DMS79 (cell line): ENCODE data around the gene TNNT1.
"Not testable (repeated sequence)": the region's sequence is repeated elsewhere in the genome, so short reads cannot be mapped to it uniquely, and the experiment has no call there.

Source experiments
- DNase-seq: peaks from one replicate; lab custom pipeline; 2025; lab: John Stamatoyannopoulos, UW

The TNNT1 gene

GRCh38 chr19:55149078-55150003 is at the start of gene TNNT1:
Gene TNNT1 (minus strand): TSS chr19:55149206. CDS start chr19:55147157, 2,049 bp downstream.
- DNase-seq, result no peak

DNA sequence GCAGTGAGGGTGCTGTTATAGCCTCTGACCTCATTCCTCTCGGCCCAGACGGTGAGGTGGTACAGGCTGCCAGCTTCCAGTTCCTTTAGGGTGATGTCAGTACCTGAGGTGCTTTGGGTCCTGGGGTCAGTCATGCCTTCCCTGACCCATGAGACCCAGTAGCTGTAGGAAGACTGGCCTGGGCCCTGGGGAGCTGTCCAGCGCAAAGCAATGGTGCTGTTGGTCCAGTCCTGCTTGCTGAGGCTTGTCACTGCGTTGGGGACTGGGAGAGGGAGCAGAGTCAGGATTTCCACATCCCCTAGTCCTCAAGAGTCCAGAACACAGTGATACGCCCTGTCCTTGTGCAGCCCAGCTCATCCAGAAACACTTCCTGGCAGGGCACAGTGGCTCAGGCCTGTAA is 49.6 kb upstream of the TNNT1 start:
- no peak for DNase-seq

GRCh38 chr19:55197528-55197927 is 48.5 kb upstream of the TNNT1 start:
- DNase-seq, result no peak

DNA sequence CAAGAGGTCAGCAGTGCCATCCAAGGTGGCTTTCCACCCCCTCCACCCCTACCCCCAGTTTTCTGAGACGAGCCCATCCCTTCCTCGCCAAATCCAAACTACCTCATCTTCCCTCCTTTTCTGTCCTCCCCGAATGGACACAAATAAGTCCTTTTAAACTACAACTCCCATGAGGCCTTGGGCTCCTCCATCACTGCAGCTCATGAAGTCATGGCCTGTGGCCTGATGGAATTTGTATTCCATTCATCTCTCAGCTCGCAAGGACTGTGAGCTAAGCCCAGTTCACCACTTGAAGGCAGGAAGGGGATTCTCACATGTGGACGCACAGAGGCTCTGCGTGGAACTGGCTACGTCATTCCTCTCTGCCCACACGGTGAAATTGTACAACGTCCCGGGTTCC is 47.8 kb upstream of the TNNT1 start:
- DNase-seq, result no peak

DNA sequence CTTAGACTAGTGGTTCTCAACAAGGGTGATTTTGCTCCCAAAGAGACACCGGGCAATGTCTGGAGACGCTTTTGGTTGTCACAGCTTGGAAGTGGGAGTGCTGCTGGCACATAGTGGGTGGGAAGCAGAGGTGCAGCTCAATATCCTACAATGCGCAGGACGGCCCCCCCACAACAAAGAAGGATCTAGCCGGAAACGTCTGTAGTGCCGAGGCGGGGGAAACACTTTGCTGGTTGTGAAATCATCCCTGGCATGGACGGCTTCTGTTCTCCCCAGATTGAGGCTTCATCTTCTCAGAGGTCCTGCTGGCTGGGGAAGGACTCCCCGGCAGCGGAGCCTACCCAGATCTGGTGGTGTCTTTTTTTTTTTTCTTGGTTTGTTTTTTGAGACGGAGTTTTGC is 44.5 kb upstream of the TNNT1 start:
- no peak for DNase-seq

DNA sequence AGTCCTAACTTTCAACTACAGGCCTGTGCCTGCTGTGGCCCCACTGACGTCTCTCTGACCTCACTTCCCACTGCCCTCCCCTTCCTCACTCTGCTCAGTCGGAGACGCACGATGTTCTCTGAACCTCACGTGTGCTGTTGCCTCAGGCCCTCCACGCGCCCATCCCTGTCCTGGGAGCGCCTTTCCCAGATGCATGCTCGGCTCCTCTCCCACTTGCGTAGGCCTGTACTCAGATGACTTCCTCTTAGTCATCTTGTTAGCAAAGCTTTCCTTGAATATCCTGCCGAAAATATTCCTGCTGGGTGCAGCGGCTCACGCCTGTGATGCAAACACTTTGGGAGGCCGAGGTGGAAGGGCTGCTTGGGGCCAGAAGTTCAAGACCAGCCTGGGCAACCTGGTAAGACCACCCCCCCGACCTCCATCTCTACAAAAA is 40.4 kb upstream of the TNNT1 start:
- DNase-seq, result no peak

GRCh38 chr19:55188625-55189024 is 39.6 kb upstream of the TNNT1 start:
- no peak for DNase-seq

DNA sequence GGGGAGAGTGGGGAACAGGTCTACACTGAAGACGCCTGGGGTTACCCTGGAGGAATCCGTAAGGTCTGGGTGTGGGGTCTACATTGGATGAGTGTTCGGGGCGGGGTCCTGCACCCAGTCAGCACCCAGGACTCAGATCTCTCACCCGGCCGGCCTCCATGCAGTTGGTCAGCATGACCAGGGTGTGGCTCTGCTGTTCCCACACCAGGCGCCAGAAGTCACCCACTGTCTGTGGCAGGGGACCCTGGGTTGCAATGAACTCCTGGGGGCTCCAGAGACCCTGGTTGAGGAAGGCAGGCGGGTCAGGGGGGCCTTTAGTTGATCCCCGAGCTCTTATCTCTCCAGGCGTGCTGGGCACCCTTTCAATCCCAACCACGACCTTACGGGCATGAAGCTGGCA is 37.1 kb upstream of the TNNT1 start:
- DNase-seq, result no peak

GRCh38 chr19:55181740-55182139 is 32.7 kb upstream of the TNNT1 start:
- no peak for DNase-seq

DNA sequence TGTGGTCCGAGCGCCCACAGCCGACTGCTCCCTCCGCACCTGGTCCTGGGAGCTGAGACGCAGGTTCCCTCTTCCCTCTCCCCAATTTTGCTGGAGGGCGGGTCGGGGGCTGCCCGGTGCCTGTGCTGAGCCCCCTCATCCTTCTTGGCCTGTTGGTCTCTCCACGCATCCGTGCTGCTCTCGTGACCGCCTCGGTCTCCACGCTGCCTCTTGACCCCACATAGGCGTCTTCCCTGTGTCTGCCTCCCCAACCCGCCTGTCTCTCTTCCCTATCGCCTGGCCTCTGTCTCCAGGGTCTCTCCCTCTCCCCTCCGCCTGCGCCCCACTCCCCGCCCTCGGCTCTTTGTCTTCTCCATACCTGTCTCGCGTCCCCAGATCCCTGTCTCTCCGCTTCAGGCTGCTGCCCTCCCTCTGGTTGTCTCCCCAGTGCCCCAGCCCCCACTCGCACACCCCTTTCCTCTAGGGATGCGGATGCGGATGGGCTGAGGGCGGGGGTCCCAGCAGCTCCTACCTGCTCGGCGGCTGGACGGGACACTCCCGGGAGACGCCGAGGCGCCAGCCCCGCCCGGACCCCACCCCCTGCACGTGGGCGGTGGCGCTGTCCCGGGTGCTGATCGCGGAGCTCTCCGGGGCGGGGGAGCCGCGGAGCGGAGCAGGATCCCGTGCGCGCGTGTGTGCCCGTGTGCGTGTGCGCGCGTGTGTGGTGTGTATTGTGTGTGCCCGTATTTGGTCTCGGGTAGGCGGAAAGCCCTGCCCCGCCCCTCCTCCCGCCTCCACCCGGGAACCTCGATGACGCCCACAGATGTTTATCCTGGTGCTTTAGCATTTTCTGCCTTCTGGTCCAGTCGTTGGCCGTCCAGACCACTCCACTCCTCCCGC is 30.8 kb upstream of the TNNT1 start, which contains the start of gene SYT5:
Gene SYT5, minus strand, starts transcription at position 684 of the 879 bp plus-strand sequence. CDS start 1,248 bp downstream, outside the sequence.
- no peak for DNase-seq

DNA sequence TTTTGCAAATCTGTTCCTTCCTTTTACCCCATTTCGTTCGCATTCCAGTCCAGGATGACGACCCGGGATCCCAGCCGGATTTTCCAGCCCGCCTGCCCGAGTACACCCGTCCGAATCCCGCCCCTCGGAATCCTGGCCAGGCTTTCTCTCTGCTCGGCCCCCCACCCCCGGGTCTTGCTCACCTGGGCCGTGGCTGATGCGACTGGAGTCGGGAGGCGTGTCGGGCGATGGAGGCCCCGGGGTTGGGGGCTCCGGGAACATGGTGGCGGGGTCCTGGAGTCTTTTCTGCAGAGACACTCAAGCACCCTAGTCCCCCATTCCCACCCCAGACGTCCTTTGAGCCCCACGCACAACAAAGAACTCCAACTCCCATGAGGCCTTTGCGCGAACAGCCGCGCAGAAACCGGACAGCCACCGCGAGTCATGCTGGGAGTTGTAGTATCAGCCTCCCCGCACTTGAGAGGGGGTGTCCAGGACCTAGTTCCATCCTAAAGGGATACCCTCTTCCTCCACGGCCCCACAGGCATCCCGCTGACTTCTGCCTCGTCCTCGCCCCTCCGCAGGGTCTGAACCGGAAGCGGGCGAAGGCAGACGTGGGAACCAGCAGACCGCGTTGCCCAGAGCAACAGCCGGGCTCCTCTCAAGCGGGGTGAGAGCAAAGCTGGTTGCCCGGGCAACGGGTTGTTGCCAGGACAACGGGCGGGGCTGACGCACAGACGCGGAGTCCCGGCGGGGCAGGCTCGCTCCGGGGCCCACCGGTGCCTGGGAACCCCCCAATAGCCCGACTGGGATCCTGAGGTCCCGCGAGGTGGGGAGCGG is 30.0 kb upstream of the TNNT1 start:
- DNase-seq, result peak; percentile 75

DNA sequence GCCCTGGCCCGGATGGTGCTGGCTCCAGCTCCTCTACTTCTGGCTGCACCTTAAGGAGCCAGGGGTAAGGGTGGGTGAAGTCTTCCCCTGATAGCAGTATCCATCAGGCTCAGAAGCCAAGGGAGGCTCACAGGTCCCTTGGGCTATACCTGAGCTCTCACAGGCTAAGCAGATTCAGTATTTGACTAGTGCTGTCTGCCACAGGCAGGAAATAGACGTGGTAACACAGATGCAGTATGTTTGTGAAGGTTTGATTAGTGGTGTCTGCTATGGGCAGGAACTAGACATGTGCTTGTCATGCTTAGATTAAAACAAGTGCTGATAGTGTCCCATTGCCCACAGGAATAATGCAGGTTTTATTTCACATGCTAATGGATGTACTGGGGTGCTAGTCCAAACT is 27.1 kb upstream of the TNNT1 start:
- DNase-seq, result no peak

- DNase-seq, result no peak
Measured at GRCh38 chr19:55175117-55175867, 26.3 kb upstream of the TNNT1 start.

GRCh38 chr19:55174425-55175116 is 25.6 kb upstream of the TNNT1 start:
- no peak for DNase-seq

- no peak for DNase-seq
Measured at GRCh38 chr19:55173714-55174409, 24.9 kb upstream of the TNNT1 start.

- DNase-seq, result no peak
Measured at GRCh38 chr19:55173186-55173713, 24.2 kb upstream of the TNNT1 start.

- no peak for DNase-seq
Measured at GRCh38 chr19:55172741-55173140, 23.7 kb upstream of the TNNT1 start.

- not testable (repeated sequence) for DNase-seq
Measured at GRCh38 chr19:55172318-55172717, 23.3 kb upstream of the TNNT1 start.

DNA sequence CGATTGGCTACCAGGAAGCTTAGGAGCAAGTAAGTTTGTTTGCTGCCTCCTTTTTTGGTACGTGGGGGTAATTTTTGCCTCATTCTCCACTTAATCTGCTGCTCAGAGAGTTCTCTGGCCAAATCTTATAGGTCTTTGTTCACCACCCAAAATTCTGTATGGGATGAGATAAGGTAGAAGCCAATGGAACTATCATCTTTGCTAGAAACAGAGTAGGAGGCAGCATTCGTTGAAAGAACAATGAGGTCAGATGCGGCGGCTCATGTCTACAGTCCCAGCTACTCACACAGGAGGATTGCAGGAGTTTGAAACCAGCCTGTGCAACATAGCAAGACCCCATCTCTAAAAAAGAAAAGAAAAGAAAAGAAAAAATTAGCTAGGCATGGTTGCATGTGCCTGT is 22.4 kb upstream of the TNNT1 start:
- no peak for DNase-seq

DNA sequence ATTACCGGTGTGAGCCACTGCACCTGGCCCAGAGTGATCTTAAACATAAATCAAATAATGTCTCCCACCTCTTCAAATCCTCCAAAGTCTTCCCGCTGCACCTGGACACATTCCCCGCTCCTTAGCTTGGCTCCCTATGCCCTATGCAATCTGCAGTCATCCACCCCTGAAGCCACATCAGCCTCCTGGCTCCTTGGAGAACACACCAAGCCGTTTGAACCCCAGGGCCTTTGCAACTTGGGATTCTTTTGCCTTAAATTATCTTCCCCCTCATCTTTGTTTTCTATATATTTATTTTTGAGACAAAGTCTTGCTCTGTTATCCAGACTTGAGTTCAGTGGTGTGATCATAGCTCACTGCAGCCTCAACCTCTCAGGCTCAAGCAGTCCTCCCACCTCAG is 20.1 kb upstream of the TNNT1 start:
- DNase-seq, result no peak
